K562 (cell line): Measurements from ENCODE around the gene RAD51D.

ENCODE experiments used
- CHD2 ChIP-seq: IDR thresholded peaks from 2 replicates; pipeline ENCODE4 v1.6.1; 2011; ENCODE audit warnings: low read depth, low read length
- CHD4 ChIP-seq: fragments of 200-600 bp; sonication (generic); IDR thresholded peaks from 3 replicates; pipeline ENCODE4 v1.6.1; 2012; ENCODE audit warnings: low read depth, mild to moderate bottlenecking, mixed read lengths, low read length, inconsistent platforms; ENCODE audit not compliant: insufficient read depth, insufficient replicate concordance, poor library complexity, severe bottlenecking
- CTCF ChIP-seq, 3 experiments: IDR thresholded peaks in 2 of 3; conservative IDR thresholded peaks in 1 of 3; 2 replicates each; pipeline ENCODE4 v1.5.1; 2011 to 2012; ENCODE audit warnings: low read length in 3 of 3, mild to moderate bottlenecking in 3 of 3, control low read depth in 2 of 3, improper control_type of control experiment in 1 of 3, inconsistent platforms in 1 of 3, low read depth in 1 of 3, mixed read lengths in 1 of 3, moderate library complexity in 1 of 3; ENCODE audit not compliant: insufficient read depth in 2 of 3
- DLX4 ChIP-seq: fragments of 250-450 bp; sonication (Bioruptor Pico); IDR thresholded peaks from 2 replicates; pipeline ENCODE4 v1.6.1; 2021; ENCODE audit warnings: mild to moderate bottlenecking
- EP300 ChIP-seq: IDR thresholded peaks from 2 replicates; pipeline ENCODE4 v1.6.1; 2012; ENCODE audit warnings: low read length, improper control_type of control experiment
- HIVEP1 ChIP-seq: fragments of 250-450 bp; sonication (Bioruptor Pico); IDR thresholded peaks from 2 replicates; pipeline ENCODE4 v1.4.0; 2020; ENCODE audit warnings: mild to moderate bottlenecking
- MXD1 ChIP-seq: fragments of 250-450 bp; sonication (Bioruptor Pico); IDR thresholded peaks from 2 replicates; pipeline ENCODE4 v1.8.0; 2021; ENCODE audit warnings: borderline replicate concordance, mild to moderate bottlenecking, moderate library complexity; ENCODE audit not compliant: poor library complexity, severe bottlenecking
- NELFE ChIP-seq: IDR thresholded peaks from 2 replicates; pipeline ENCODE4 v1.6.1; 2011; ENCODE audit warnings: mild to moderate bottlenecking; ENCODE audit not compliant: insufficient read depth, insufficient read length
- POLR2A ChIP-seq: fragments of 450-650 bp; conservative IDR thresholded peaks from 2 replicates; pipeline ENCODE4 v1.6.1; 2016
- U2AF2 ChIP-seq: fragments of 200-400 bp; formaldehyde crosslinking; optimal IDR thresholded peaks from 2 replicates; pipeline ENCODE3; 2017; ENCODE audit warnings: low read depth, mild to moderate bottlenecking, low read length
- ZNF175 ChIP-seq: fragments of 200-800 bp; sonication (Bioruptor generic); IDR thresholded peaks from 2 replicates; pipeline ENCODE4 v1.6.1; 2016; ENCODE audit warnings: low read depth, mild to moderate bottlenecking, missing genetic modification characterization, missing compliant biosample characterization
- ZNF384 ChIP-seq: IDR thresholded peaks from 2 replicates; pipeline ENCODE4 v1.6.1; 2012; ENCODE audit warnings: low read depth, low read length, improper control_type of control experiment

GRCh38 chr17:35099908-35100307, 19.8 kb downstream of the RAD51D start:
- TF ChIP-seq EP300 (no peak), CHD2 (no peak), U2AF2 (no peak), MXD1 (CRISPR knock-in tag) (no peak), HIVEP1 (CRISPR knock-in tag) (no peak), CHD4 (no peak), ZNF384 (no peak), CTCF (IDR thresholded peaks at IDR 0.05 in 2 of 3, conservative IDR thresholded peaks at IDR 0.05 in 1 of 3; ENCODE audit: insufficient read depth in 2 of 3, low read depth in 1 of 3, low read length in 3 of 3) (no peak), ZNF175 (CRISPR knock-in tag) (no peak), NELFE (no peak), POLR2A (no peak), DLX4 (CRISPR knock-in tag) (no peak)
